VCaP (cell line): ENCODE data around the gene EFL1.
A peak's percentile ranks its signal among the peaks of the same experiment; 100 is the strongest.
"Not testable (repeated sequence)": the region's sequence is repeated elsewhere in the genome, so short reads cannot be mapped to it uniquely, and the experiment has no call there.

Experiments
- H3K27ac ChIP-seq: fragments of 450-650 bp; 2 replicates; pipeline ENCODE4 v1.5.1; 2017
- CTCF ChIP-seq: fragments of 450-650 bp; conservative IDR thresholded peaks from 2 replicates; pipeline ENCODE4 v1.5.1; 2017; ENCODE audit warnings: mild to moderate bottlenecking, moderate library complexity

EFL1 gene

GRCh38 chr15:82262422-82263026, at the start of gene EFL1, which contains the start of gene SAXO2:
Gene EFL1, minus strand, starts transcription at chr15:82262734. Its CDS starts 956 bp downstream, at chr15:82261778.
Gene SAXO2, plus strand, starts transcription at chr15:82262818. Its CDS starts 62 bp downstream, at chr15:82262880.
- no peak for TF ChIP-seq CTCF
- peak within 1 kb of the TSS; percentile 76 for H3K27ac ChIP-seq

GRCh38 chr15:82311321-82311720, 48.8 kb upstream of the EFL1 start:
- not testable (repeated sequence) for H3K27ac ChIP-seq

- H3K27ac ChIP-seq = no peak overlapping the region
- TF ChIP-seq CTCF = no peak
Measured at GRCh38 chr15:82309802-82310201, 47.3 kb upstream of the EFL1 start.

- no peak for TF ChIP-seq CTCF
Measured at GRCh38 chr15:82307714-82308081, 45.2 kb upstream of the EFL1 start.

GRCh38 chr15:82306791-82307713, 44.5 kb upstream of the EFL1 start:
- no peak overlapping the region for H3K27ac ChIP-seq
- no peak for TF ChIP-seq CTCF

More at GRCh38 chr15:82307714-82308081, 45.2 kb upstream of the EFL1 start:
- no peak overlapping the region for H3K27ac ChIP-seq

GRCh38 chr15:82305621-82306048, 43.1 kb upstream of the EFL1 start:
- TF ChIP-seq CTCF = no peak
- H3K27ac ChIP-seq = peak overlapping the region; percentile 33

GRCh38 chr15:82304778-82305090, 42.2 kb upstream of the EFL1 start:
- no peak for TF ChIP-seq CTCF
- peak overlapping the region; percentile 33 for H3K27ac ChIP-seq
